Measurements from ENCODE around the gene DSTYK.

- TF ChIP-seq POLR2A (IDR thresholded peaks at IDR 0.05) (no peak), CTCF (IDR thresholded peaks at IDR 0.05) (no peak)
Observed at GRCh38 chr1:205211839-205212536, 486 bp upstream of the DSTYK start.

All from thyroid gland (tissue), 4 donors.